ENCODE results near the gene APEH.
"Not testable (repeated sequence)": the region's sequence is repeated elsewhere in the genome, so short reads cannot be mapped to it uniquely, and the experiment has no call there.

APEH gene

GRCh38 chr3:49670940-49671290 is 3.2 kb upstream of the APEH start:
- DNase-seq, result no peak

GRCh38 chr3:49671291-49672288 is 2.6 kb upstream of the APEH start:
- no peak for DNase-seq

- DNase-seq, result no peak
Measured at GRCh38 chr3:49673121-49673714, 933 bp upstream of the APEH start.

- no peak for DNase-seq
Measured at GRCh38 chr3:49674497-49674983, 389 bp downstream of the APEH start.

- no peak for DNase-seq
Measured at GRCh38 chr3:49675912-49676311, 1.8 kb downstream of the APEH start.

- DNase-seq, result no peak
Measured at GRCh38 chr3:49680493-49681231, 6.5 kb downstream of the APEH start.

- no peak for DNase-seq
Measured at GRCh38 chr3:49681232-49681522, 7.0 kb downstream of the APEH start.

GRCh38 chr3:49681543-49681942 is 7.4 kb downstream of the APEH start:
- no peak for DNase-seq

- no peak for DNase-seq
Measured at GRCh38 chr3:49683162-49683561, 9.0 kb downstream of the APEH start.

- DNase-seq, result not testable (repeated sequence)
Measured at GRCh38 chr3:49684453-49684852, 10.3 kb downstream of the APEH start.

GRCh38 chr3:49685103-49685502 is 11.0 kb downstream of the APEH start:
- DNase-seq, result not testable (repeated sequence)

GRCh38 chr3:49685846-49686245 is 11.7 kb downstream of the APEH start:
- not testable (repeated sequence) for DNase-seq

GRCh38 chr3:49686346-49686745 is 12.2 kb downstream of the APEH start:
- not testable (repeated sequence) for DNase-seq

- not testable (repeated sequence) for DNase-seq
Measured at GRCh38 chr3:49686769-49687423, 12.7 kb downstream of the APEH start.

GRCh38 chr3:49687424-49687795 is 13.3 kb downstream of the APEH start:
- DNase-seq, result not testable (repeated sequence)

GRCh38 chr3:49688338-49689045 is 14.3 kb downstream of the APEH start:
- DNase-seq, result not testable (repeated sequence)

GRCh38 chr3:49689046-49689907 is 15.1 kb downstream of the APEH start, which contains the start of the genes MST1 and RNF123:
Gene MST1, minus strand, starts transcription at chr3:49689474. Its CDS starts 783 bp downstream, at chr3:49688691.
Gene RNF123, plus strand, starts transcription at chr3:49689557. Its CDS starts 1,609 bp downstream, at chr3:49691166.
- no peak for DNase-seq

GRCh38 chr3:49689908-49690624 is 15.9 kb downstream of the APEH start:
- DNase-seq, result not testable (repeated sequence)

- not testable (repeated sequence) for DNase-seq
Measured at GRCh38 chr3:49690856-49691255, 16.7 kb downstream of the APEH start.

- DNase-seq, result not testable (repeated sequence)
Measured at GRCh38 chr3:49691481-49691880, 17.3 kb downstream of the APEH start.
